NB4 (cell line): ENCODE results near the gene SLC2A2.

Source experiments
- CTCF ChIP-seq: IDR thresholded peaks from one replicate; pipeline ENCODE4 v1.5.1; 2012; ENCODE audit warnings: low read depth, low read length
- MYC ChIP-seq: IDR thresholded peaks from 2 replicates; pipeline ENCODE4 v1.6.1; 2011; ENCODE audit warnings: low read depth, low read length
- POLR2A ChIP-seq: IDR thresholded peaks from 2 replicates; pipeline ENCODE4 v1.6.1; 2011; ENCODE audit warnings: mild to moderate bottlenecking; ENCODE audit not compliant: insufficient read length; ENCODE audit errors: extremely low read depth

GRCh38 chr3:170966495-170966894 is 60.0 kb downstream of the SLC2A2 start:
- no peak for TF ChIP-seq POLR2A
- no peak for TF ChIP-seq CTCF
- no peak for TF ChIP-seq MYC
